Hematopoietic multipotent progenitor cell treated with erythropoietin and hydrocortisone succinate and interleukin-3 and kit ligand, for 6 days (in vitro differentiated cells): ENCODE data around the gene FAM20C.
A peak's percentile ranks its signal among the peaks of the same experiment; 100 is the strongest.

Experiments used
- DNase-seq: peaks from one replicate; pipeline ENCODE4 v3.0.0-alpha.2; 2015

The FAM20C gene

DNA sequence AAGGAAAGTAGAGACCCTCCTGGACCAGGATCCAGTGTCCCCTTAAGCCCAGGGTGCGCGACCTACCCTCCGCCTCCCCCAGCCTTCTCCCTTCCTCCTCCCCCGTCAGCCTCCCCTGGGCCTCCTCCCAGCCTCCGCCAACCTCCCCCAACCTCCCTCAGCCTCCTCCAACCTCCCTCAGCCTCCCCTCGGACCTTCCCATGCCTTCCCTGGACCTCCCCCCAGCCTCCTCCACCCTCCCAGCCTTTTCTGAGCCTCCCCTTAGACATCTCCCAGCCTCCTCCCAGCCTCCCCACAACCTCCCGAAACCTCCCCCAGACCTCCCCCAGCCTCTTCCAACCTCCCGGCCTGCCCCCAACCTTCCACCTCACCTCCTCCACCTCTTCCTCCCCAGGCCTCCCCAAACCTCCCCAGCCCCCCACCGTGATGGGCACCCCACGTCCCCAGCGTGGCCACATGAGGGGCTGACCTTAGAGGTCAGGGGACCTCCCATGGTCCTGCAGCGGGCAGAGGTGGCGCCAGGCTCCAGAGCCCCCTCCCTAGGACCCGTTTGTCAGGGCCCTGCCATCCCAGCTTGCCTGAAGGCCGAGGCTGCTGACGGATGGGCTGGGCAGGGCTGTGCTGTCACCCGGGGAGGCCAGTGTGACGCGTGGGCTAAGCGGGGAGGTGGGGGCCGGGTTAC lies 18.8 kb downstream of the FAM20C start:
- no peak for DNase-seq

DNA sequence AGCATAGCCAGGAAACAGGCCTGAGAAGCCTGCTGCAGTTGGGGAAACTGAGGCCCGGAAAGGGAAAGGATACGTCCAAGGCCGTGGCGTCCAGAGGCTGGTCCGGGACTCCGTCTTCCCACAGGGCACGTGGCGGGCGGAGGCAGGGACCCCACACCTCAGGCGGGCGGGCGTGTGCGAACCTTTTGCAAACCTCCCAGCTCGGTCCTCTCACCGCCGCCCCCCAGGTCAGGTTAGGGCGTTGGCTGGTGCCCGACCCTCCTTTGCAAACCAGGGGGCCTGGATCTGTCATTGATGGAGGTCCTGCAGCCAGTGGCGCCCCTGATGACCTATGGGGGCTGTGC lies 19.3 kb downstream of the FAM20C start:
- DNase-seq, result no peak

DNA sequence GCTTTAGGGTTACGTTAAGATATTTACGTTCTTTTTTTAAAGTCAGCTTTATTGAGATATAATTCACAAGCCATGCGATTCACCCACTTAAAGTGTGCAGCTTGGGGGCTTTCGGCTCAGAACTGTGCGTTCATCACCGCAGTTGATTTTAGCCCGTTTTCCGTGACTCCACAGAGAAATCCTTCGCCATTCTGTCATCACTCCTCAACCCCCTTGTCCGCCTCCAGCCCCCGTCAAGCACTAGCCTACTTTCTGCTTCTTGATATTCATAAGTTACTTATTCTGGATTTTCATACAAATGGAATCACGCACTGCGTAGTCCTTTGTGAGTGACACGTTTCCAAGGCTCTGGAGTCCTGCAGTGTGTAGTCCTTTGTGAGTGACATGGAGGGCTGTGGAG lies 20.4 kb downstream of the FAM20C start:
- DNase-seq, result no peak

DNA sequence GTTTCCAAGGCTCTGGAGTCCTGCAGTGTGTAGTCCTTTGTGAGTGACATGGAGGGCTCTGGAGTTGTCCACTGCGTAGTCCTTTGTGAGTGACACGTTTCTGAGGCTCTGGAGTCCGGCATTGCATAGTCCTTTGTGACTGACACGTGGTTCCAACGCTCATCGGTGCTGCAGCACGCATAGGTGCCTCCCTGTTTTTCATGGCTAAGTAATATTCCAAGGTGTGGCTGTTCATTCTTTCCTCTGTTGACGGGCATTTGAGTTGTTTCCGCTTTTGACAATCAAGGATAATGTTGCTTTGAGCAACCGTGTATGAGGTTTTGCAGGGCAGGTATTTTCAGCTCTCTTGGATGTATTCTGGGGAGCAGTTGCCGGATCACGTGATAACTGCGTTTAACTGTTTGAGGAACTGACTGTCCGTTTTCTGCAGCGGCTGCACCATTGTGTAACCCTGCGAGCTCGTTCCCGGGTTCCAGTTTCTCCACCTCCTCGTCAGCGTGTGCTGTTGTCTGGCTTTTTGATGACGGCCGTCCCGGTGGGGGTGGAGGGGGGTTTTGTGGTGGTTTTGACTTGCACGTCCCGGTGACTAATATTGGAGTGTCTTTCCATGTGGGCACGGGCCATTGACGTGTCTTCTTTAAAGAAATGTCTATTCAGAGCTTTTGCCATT lies 21.1 kb downstream of the FAM20C start:
- DNase-seq, result no peak

DNA sequence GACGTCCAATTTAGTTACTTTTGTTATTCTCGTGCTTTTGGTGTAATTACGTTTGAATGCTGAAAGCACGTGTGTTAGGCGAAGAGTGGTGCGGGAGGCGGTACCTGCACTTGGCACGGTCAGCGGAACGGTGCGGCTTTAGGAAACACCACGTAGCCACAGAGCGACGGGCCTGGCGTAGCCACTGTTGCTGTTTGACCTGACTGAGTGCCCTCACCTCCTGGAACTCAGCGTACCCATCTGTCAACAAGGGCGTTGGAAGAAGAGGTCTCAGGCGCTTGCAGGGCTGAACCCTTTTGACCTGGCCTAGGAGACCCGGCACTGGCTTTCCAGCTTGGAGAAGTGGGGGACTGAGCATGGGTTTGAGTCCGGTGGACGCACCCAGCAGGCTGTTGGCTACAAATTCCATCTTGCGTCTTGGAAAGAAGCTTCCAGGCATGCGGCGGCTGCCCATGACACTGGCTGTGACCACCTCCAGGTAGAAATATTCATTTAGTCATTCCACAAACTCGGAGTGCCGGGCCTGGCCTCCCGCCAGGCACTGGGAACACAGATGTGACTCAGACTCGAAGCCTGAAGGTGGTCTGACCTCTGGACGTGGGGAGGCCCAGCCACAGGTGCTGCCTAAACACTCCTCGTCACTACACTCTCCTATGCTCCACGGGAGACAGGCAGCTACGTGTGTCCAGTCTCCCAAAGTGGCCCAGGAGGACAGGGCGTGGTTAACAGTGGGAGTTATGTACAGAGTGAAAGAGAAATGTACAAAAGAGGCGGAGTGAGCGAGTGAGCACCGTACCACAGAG lies 22.2 kb downstream of the FAM20C start:
- DNase-seq, result no peak

DNA sequence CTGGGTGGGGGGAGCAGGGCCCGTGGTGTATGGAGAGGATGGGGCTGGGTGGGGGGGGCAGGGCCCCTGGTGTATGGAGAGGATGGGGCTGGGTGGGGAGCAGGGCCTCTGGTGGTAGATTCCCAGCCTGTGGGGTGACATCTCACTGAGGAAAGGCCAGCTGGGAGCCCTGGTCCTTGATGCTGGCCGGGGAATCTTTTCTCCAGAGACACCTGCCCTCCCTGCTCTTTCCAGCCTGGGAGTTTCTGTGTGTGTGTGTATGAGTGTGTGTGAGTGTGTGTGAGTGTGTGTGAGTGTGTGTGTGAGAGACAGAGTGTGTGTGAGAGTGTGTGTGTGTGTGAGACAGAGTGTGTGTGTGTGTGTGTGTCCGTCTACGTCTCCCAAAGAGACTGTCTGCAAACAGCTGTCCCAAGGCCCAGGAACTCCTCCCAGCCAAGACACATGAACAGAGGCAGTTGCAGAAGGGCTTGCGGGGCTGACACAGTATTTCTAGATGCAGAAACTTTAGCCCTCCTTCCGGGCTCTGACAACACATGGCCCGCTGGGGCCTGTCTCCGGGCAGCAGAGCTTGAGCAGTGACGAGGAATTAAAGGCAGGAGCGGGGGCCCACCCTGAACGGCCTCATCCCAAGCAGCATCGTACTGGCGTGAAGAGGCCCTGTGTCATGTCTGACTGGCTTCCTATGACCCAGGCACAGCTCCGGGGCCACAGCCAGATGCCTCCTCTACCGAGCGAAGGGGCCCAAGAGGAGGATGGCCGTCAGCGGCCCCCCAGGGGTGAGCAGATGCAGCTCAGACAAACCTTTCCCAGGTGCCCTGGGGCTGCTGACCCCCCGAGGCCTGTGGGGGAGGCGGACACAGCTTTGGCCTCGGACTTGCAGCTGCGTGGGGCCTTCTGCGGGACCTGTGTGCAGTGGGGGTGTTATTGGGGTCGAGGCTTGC lies 24.3 kb downstream of the FAM20C start:
- no peak for DNase-seq

GRCh38 chr7:217781-218180 lies 25.4 kb downstream of the FAM20C start:
- DNase-seq, result no peak

- no peak for DNase-seq
Observed at GRCh38 chr7:218316-218715, 25.9 kb downstream of the FAM20C start.

- no peak for DNase-seq
Observed at GRCh38 chr7:218896-219580, 26.7 kb downstream of the FAM20C start.

- DNase-seq, result no peak
Observed at GRCh38 chr7:219581-220150, 27.3 kb downstream of the FAM20C start.

GRCh38 chr7:220151-220841 lies 27.9 kb downstream of the FAM20C start:
- peak; percentile 16 for DNase-seq

DNA sequence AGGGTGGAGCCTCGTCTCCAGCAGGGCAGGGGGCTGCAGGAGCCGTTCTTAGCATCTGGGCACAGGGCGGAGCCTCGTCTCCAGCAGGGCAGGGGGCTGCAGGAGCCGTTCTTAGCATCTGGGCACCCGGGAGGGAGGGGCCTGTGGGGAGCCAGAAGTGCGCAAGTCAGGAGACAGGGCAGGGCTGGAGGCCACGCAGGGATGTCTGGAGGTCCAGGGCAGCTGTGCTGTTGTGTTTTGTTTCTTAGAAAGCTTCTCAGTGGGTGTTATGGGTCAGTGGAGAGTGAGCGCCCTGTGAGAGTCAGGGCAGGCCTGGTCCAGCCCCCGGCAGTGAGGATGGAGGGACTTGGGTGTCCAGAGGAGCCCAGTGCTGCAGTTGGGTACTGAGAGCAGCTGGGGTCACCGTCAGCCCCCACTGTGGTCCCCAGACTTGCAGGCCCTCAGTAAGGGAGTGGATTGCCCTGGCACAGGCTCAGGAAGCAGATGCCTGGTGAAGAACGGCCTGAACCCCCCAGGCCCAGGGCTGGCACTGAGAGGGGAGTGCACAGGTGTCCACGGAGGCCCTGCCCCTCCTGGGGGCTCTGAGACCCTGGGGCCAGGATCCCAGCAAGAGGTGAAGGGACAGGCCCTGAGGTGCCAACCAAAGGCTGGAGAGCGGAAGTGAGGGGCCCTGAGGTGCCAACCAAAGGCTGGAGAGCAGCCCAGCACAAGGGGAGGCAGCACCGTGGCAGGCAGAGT lies 29.8 kb downstream of the FAM20C start:
- DNase-seq, result no peak

GRCh38 chr7:222716-223041 lies 30.3 kb downstream of the FAM20C start:
- DNase-seq, result no peak

- DNase-seq, result no peak
Observed at GRCh38 chr7:223118-223800, 30.9 kb downstream of the FAM20C start.

DNA sequence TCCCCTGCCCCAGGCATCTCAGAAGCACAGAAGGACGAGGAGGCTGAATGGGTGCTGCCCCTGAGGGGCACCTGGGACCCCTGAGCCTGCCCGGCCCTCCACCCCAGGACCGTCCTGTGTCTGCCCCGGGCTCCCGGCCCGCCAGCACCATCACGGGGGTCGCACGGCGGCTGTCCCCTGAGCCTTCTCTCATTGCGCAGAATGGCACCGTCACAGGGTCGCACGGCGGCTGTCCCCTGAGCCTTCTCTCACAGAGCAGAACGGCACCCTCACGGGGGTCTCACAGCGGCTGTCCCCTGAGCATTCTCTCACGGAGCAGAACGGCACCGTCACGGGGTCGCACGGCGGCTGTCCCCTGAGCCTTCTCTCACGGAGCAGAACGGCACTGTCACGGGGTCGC lies 31.5 kb downstream of the FAM20C start:
- no peak for DNase-seq

DNA sequence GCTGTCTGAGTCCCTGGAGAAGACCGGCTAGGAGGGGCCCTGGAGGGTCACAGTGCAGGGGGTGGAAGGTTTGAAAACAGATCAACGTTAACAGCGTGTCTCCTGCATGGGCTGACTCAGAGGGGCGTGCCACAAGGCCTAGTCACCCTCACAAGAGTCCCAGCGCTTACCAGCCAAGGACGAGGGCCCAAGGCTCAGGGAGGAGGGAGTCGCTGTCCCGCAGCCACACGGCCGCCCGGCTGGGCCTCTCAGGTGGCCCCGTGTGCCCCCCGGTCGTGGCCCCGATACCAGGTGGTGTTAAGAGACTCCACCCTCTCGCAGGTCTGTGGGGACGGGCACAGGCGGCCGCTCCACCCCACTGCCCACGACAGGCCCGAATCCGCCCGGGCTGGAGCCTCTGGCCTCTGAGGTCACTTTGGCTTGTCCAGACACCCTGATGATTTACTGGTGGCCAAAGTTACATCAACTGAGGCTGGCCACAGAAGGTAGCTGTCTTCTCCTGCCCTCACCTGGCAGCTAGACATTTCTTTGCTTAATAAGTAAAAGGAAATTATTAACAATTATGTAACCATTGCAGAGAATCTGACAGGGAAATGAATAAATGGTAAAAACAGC lies 34.0 kb downstream of the FAM20C start:
- no peak for DNase-seq

DNA sequence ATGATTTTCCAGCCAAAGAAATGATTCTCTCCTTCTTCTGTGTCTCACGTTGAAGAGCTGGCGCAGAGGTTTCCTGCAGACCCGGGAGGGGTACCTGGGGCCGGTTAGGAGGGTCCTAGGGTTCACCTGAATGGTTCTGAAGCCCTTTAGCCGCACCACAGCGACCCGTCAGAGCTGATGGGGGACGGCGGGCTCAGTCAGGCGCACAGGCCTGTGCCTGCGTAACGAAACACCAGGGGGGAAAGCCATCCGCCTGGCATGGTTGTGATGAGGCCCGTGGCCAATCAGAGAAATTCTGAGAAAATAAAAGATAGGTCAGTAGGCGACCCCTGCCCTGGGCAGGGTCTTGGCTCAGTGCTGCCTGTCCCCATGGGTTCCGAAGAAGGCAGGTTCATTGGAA lies 35.6 kb downstream of the FAM20C start:
- DNase-seq, result no peak

GRCh38 chr7:228610-229009 lies 36.2 kb downstream of the FAM20C start:
- no peak for DNase-seq

- no peak for DNase-seq
Observed at GRCh38 chr7:229184-229964, 37.0 kb downstream of the FAM20C start.
